GM18499 (cell line): ENCODE measurements around the gene FADS2.

Source experiments
- ATAC-seq: cut with Tn5 transposase; IDR thresholded peaks from one replicate; pipeline ENCODE4 v1.9.1; 2021; ENCODE audit warnings: moderate number of reproducible peaks; ENCODE audit not compliant: insufficient read depth, unreplicated experiment

Gene FADS2

DNA sequence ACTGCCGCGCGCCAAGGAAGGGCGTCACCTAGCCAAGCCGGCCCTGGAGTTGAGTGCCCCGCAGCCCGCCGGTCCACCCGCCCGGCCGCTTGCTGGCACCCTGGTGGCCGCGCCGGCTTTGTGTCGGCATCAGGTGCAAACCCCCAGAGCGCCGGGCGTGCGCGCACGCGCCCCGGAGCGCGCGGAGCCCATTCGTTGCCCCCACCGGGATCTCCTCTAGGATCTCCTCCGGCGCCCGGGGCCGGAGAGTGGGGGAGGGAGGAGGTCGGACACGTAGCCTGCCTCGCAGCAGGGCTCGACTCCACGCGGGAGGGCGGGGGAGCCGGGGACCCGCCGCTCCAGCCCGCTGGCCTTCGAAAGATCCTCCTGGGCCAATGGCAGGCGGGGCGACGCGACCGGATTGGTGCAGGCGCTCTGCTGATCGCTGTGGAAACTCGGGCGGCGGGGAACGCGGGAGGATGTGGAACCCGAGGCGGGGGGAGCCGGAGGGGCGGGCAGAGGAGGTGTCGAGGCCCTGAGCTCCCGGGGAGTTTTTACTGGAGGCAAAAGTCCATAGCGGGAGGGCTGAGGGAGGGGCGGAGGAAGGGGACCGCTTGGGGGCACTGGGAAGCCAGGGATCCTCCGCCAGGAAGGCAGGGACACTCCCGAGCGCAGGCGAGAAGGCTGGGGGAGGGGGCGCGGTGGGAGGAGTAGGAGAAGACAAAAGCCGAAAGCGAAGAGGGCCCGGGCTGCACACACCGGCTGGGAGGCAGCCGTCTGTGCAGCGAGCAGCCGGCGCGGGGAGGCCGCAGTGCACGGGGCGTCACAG is at the start of gene FADS2:
FADS2 (plus strand) TSS at position 730 of the 808 bp plus-strand sequence. CDS start 91 bp downstream, outside the sequence.
- ATAC-seq = no peak

DNA sequence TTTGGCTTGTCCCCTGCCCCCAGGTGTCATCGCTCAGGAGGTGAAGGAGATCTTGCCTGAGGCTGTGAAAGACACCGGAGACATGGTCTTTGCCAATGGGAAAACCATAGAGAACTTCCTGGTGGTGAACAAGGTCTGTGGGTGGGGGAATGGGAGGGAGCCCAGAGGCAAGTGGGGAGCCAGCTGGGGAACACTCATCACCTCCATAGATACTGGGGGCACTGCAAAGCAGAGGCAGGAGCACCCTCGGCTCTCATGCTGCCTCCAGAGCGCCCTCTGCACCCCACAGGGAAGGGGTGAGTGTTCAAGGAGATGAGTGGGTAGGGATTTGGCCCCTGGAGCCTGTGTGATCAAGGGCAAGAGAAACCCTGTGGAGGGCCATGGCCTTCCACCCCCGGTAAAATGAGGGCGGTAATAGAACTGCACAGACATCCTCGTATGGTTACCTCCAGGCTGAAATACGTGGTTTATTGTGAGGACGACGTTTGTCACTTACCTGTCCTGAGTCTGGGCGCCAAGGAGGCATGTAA is 49.7 kb upstream of the FADS2 start:
- no peak for ATAC-seq

DNA sequence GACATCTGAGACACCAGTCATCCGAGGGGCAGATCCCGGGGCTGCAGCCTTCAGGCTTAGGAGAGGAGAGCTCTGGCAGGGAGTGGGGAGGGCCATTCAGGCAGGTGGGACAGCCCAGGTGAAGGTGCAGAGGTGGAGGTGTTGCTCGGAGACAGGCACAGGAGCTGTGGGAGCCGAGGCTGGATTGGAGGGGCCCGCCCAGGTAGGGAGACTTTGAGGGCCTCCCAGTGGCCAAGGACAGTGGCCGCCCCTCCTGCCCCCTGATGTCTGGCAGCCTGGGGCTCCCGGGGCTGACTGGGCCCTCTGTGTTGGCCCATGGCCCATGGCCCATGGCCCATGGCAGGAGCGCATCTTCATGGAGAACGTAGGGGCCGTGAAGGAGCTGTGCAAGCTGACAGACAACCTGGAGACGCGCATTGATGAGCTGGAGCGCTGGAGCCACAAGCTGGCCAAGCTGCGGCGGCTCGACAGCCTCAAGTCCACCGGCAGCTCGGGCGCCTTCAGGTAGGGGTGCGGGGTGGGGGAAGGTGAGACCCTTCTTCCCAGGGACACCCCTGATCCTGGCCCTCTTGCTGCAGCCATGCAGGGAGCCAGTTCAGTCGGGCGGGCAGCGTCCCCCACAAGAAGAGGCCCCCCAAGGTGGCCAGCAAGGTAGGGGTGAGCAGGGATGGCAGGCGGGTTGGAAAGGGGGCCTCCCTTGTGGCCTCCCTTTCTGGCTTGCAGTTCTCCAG is 49.0 kb upstream of the FADS2 start:
- ATAC-seq = no peak

DNA sequence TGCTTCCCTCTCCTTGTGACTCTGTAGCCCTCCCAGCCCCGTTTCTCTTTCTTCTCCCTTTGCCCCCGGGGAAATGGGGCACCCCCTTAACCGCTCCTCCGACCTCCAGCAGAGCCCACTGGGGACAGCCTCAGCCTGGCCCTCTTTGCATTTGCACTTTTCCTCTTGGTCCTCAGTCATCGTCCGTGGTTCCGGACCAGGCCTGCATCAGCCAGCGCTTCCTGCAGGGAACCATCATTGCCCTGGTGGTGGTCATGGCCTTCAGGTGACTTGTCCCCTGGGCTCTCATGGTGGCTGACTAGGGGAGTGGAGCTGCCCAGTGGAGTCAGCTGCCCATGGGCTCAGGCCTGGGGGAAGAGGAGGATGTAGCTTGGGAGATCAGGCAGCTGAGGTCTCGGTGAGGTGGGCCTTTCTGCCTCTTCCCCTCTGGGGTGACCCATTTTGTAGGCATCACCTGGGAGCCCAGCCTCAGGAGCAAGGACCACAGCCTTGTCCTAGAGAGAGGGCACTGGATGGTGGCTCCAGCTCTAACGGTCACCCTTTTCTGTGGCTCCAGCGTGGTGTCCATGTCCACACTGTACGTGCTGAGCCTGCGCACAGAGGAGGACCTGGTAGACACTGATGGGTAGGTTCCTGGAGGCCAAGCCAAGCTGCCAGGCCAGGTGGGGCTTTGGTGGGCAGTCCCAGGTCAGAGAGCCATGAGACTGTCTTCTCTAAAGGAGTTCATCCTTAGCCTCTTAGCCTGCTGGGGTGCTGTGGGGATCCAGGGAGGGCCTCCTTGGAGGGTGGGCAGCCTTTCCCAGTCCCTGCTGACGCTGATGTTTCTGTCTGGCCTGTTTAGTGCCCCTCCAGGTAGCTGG is 48.2 kb upstream of the FADS2 start:
- no peak for ATAC-seq

DNA sequence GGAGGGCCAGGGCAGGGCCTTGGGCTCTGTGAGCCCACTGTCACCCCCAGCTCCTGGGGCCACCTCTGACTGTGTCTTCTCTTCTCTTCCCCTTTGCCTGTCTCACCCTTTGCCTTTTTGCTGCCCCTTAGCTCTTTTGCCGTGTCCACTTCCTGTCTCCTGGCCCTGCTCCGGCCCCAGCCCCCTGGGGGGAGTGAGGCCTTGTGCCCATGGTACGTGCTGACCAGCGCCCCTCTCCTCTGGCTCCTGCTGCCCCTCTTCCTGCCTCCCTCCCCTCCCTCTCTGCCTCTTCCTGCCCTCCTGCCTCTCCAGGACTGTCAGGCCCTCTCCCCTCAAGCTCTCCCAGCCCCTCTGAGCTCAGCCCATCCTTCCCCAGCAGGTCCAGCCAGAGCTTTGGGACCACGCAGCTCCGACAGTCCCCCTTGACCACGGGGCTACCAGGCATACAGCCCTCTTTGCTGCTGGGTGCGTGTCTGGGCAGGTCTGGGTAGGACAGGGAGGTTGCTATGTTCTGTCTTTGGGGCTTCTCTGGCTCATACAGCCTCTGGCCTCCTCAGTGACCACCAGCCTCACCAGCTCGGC is 47.4 kb upstream of the FADS2 start:
- no peak for ATAC-seq

DNA sequence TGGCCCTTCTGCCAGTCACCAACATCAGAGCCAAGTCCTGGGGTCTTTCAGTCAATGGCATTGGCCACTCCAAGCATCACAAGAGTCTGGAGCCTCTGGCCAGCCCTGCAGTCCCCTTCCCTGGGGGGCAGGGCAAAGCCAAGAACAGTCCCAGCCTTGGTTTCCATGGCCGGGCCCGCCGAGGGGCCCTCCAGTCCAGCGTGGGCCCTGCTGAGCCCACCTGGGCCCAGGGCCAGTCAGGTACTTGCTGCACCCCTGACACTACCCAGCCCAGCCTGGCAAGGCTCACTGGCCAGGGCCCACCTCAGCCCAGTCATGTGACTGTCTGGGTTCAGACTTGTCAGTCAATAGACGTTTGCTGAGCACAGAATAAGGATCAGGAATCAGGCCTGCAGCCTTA is 46.5 kb upstream of the FADS2 start:
- no peak for ATAC-seq

DNA sequence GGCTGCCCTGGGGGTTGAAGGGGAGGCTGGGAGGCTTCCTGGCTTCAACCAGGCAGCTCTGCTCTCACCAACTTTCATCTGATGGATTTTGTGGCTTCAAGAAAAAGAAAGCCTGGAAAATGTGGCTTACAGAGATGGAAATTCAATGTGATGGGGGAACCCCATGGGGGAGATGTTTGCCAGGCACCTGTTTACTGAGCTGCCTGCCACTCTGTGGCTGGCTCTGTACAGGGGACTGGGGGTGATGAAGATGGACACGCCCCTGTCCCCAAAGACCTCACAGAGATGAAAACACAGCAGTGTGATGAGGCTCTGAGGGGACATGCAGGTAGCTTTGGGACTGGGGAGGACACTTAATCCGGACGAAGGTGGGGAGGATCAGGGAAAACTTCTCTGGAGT is 45.8 kb upstream of the FADS2 start:
- no peak for ATAC-seq

DNA sequence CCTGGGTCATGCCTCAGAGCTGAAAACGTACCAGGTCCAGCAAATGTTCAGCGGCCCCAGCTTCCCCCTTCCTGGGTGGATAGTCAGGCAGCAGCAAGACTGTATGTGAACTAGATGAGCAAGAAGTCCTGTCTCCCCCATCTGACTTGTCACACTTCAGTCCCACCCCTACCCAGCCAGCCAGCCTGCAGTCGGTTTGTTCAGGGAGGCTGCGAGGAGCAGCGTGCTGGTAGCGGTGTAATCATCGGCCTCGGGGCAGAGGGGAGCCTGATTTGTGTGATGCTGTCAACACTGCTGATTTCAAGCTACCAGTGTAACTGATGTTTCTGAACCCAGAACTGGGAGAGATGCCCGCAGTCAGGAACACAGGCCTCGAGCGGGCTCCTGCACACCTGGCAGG is 45.3 kb upstream of the FADS2 start:
- ATAC-seq = no peak

DNA sequence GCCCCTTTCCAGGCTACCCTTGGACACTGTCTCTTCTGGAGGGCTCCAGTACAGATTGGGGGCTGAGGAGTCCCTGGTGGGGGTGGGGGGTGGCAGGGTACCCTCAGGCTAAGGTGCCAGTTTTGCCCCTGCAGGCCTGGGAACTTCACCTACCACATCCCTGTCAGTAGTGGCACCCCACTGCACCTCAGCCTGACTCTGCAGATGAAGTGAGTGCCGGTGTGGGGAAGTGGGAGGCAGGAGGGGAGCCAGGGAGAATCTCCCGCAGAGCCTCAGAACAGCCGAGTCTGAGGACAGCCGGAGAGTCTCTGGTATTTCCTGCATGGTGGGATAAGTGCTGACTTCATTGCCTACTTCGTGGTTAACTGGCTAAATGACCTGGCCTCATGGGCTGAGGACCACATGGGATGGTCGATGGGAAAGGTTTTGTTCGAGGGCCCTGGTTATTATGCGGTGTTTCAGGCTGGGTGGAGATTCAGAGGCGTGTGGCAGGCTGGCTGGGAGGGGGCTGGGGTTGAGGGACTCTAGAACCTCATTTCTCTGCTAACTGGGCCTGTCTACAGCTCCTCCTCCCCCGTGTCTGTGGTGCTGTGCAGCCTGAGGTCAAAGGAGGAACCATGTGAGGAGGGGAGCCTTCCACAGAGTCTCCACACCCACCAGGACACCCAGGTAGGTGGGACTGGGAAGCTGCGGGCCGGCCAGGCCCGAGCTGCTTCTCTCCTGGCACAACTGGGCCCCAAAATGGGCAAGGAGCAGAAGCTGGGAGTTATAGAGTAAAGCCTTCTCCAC is 44.2 kb upstream of the FADS2 start:
- ATAC-seq = no peak

DNA sequence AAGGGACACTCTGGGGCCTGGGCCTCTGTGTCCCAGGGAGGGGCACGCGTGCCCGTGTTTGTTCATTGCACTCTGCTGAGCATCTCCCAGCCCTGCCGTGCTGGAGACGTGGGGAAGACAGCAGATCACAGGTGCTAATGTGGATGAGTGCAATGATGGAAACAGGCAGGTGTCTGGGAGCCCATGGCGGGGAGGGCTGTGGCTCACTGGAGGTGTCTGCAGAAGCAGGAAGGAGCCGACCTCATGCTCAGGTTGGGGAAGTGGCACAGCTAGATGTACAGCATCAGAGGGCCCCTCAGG is 43.6 kb upstream of the FADS2 start:
- no peak for ATAC-seq

DNA sequence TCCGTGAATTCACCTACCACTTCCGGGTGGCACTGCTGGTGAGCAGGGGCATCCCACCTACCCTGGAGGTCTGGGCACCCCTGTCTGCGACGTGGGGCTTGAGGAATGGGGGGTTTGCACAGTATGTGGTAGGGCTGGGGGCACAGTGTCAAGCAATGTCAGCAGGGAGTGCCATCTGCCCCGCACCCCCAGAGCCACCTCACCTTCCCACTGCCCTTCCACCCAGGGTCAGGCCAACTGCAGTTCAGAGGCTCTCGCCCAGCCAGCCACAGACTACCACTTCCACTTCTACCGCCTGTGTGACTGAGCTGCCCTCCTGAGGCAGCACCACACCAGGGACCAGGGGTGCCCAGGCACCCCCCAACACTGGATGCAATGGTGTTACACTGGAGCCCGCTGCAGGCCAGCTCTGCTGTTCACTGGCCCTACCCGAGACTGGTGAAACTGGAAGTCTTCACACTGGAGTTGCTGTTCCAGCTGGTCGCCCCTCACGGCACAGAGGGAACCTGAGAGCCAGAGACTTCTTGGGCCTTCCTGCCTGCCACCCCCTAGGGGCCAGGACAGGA is 42.2 kb upstream of the FADS2 start:
- no peak for ATAC-seq

DNA sequence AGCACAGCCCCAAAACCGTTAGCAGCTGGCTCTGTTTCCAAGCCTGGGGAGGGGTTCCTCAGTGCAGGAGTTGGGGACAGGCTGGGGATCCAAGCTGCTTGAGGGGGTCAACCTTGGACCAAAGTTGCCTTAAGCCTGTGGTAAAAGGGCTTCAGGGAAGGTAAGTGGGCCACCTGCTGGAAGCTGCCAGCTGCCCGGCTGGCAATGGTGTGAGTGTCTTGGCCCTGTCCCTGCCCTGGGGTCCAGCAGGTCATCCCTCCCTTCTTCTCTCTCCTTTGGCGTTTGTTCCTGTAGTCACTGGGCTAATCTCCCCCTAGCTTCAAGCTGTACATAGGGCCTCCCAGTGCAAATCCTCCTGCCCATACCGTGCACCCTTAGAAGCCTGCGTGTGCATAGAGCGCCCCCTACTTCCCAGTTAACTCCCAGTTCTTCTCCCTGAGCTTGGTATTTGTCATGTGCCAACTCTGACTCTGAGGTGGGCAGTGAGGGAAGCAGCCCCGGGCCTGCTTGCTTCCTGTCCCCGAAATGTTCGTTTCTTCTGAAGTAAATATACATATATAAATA is 40.1 kb upstream of the FADS2 start:
- ATAC-seq = no peak

DNA sequence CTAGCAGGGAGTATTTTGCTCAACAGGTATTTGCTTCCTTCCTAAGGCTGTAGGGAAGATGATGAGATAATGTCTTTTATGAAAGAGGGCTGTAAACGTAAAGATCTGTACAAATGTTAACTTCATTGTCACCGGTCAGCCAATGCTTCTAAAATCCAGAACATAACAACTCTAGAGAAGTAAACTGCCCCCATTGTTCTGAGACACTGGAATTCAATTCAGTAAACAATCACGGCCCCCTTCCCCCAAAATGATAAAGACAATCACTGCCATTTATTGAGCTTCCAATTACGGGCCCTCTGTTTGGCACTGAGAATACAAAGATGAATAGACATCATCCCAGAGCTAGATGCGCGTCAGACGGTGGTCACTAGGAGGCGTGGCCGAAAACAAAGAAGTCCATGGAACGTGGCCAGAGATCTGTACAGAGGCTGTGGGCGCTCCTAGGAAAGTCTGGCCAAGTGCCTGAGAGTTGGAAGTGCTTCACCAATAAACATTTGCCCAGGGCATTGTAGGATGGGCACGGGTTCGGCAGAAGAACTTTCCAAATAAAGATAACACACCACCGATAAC is 36.3 kb upstream of the FADS2 start:
- no peak for ATAC-seq

DNA sequence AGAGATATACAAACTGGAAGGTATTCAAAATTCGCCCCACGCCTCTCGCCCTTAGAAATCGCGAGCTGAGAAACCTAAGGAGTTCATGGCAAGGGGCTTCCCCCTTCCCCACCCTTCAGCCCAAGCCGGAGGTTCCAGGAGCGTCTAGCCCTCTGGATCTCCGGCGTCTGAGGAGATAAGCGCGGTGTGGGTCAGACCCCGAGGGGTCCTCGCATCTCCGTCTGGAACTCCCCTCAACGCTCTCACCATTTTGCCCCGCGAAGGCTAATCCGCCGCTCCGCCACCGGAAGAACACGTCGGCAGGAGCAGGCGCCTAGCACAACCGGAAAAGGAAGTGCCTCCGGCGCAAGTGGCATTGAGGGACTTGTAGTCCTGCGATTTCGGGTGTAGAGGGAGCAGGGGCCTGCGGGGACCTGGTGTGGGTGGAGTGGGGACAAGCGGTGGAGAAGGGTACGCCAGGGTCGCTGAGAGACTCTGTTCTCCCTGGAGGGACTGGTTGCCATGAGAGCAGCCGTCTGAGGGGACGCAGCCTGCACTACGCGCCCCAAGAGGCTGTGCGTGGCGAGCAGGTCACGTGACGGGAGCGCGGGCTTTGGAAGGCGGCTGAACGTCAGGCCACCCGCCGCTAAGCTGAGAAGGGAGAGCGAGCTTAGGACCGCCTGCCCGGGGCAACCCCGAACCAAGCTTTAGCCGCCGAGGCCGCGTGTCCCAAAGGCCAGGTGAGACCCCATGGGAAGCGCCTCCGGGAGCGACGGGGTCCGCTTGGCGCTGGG is 35.6 kb upstream of the FADS2 start, which contains the start of the genes FEN1 and TMEM258:
FEN1 (plus strand) TSS at position 602 of the 773 bp plus-strand sequence. CDS start 2,451 bp downstream, outside the sequence.
TMEM258 (minus strand) TSS at position 290 of the 773 bp plus-strand sequence; CDS start at position 249, 41 bp downstream.
- peak; percentile 62 for ATAC-seq

DNA sequence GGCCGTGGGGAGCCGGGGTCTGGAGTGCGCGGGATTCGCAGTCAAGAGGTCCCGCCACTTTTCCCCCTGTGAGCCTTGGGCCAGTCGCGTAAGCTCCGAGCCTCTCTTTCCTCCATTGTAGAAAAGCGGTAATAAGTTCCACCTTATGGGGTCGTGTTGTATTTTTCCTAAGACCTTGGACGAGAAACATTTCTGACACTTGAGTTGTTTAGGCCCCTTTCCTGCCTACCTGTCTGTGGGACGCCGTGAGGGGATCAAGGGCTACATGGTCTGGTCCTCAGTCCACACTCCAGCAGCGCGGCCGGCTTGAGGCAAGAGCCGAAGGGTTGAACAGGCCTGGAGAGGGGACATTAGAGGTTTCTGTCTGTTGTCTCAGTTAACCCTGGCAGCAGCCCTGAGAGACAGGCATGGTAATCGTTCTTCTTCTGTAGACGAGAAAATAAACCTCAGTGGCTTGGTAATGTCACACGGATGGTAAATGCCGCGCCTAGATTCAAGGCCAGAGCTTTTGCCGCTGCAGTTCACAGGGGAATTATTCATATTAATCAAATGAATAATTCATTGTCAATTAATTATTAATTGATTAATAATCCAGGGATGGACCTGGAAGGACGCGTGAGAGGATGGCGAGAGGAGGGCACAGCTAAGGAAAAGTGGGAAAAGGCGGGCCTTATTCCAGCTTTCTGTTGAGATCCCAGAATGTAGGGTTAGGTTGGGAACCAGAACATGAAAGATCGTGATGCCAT is 34.8 kb upstream of the FADS2 start:
- ATAC-seq = no peak

DNA sequence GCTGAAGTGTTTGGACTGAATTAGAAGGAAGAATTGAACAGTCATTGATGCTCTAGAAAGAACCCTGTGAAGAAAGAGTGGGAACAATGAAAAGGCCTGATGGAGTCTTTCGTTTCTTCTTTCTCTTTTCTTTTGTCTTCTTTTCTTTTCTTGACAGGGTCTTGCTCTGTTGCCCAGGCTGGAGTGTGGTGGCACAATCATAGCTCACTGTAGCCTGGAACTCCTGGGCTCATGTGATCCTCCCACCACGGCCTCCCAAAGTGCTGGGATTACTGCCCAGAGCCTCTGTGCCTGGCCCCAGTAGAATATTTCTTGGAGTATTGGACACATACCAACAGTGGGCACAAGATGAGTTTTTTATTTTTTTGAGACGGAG is 34.3 kb upstream of the FADS2 start:
- no peak for ATAC-seq

DNA sequence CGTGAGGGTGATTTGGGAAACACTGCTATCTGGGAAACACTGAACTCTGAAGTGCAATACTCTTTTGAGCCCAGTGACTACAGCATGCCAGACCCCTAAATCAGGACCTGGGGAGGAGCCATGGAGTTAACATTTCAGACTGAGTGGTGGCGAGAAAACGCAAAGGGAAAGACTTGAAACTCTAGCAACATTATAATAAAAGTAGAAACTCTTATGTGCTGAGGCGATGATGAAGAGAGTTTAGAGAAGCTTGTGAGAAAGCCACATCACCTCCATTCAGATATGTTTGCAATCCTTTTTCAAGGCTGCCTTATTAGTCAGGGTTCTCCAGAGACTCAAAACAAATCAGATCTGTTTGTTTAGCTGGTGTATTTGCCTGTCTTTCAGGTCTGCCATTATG is 33.5 kb upstream of the FADS2 start:
- no peak for ATAC-seq
